Subcutaneous adipose tissue (tissue), 4 donors: ENCODE measurements around the gene ELL2. TPM values are rescaled to one million over a fixed set of nuclear protein-coding genes. Genes with fewer than 3 reads are reported as not detected.

Experiments used
- CTCF ChIP-seq: fragments of 450-650 bp; IDR thresholded peaks from one replicate; pipeline ENCODE4 v1.5.1; 2016; ENCODE audit warnings: low read depth, mild to moderate bottlenecking, control low read depth, antibody characterized with exemption, moderate library complexity
- total RNA-seq, 4 donors: library from RNA; depleted of rRNA; stranded (reverse); fragments of >200 nt; gene quantifications; one replicate each; pipeline ENCODE4 v1.1.0, GENCODE V29; 2016

The ELL2 gene
- total RNA-seq, 4 donors from 2014 or later: 94.4 to 308 (median 208) TPM

GRCh38 chr5:95942414-95942813 is 19.2 kb downstream of the ELL2 start:
- TF ChIP-seq CTCF: no peak

GRCh38 chr5:95941756-95942155 is 19.9 kb downstream of the ELL2 start:
- no peak for TF ChIP-seq CTCF

DNA sequence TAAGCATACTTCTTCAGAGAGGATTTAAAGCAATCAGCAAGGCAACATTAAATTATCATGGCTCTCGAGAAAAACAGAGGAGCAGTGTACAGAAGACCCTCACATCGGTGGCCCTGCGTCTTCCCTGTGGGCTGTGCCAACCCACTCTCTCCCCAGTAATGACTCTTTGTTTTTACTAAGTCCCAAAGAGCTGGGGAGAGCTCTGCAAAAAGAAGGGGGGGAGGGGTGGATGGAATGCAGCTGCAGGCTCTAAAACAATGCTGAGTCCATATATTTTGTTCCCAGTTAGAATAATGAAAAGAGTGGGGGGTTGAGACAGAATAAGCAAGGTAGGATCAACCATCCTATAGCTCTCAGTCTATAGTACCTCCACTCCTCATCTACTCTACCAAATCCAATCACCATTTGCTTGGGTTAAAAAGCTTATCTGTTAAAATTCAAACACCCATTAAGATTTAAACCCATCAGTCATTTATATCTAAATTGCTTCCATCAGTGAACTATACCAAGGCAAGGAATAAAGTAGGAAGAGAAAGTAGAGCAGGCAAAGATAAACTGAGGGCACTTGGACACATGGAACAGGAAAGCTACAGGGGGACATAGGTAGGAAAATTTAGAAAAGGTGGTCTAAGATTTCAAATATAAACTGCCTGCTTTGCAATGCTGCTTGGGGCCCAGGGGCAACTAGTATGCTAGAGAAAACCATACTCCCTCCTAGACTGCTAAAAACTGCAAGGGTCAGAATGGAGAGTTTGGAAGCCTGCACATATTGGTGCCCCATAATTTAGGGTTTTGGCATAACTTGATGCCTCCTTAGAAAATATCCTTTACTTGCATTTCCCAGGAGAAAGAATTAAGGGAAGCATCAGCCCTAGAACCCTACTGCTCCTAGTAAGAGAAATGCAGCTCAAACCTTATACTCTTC is 20.6 kb downstream of the ELL2 start:
- no peak for TF ChIP-seq CTCF

DNA sequence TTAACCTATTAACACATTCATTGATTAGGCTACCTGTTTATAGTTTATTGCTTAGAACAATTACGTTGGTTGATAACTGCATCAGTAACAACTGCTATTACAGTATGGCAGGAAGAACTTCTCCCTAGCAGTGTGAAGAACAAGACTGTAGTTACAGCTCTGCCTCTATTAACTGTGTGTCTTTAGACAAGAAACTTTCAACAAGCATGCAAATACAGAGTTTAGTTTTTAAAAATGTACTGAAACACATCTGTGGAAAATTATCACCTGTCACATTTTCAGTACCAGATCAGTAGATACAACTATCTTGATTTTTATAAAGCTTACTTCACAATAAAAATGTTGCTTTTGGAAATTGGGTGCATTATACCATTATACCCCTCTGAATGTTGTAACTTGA is 22.2 kb downstream of the ELL2 start:
- no peak for TF ChIP-seq CTCF

- no peak for TF ChIP-seq CTCF
Observed at GRCh38 chr5:95938766-95939165, 22.9 kb downstream of the ELL2 start.

- no peak for TF ChIP-seq CTCF
Observed at GRCh38 chr5:95938347-95938746, 23.3 kb downstream of the ELL2 start.

GRCh38 chr5:95937607-95938152 is 24.0 kb downstream of the ELL2 start:
- TF ChIP-seq CTCF: no peak
